Measurements from ENCODE around the gene DDIT4.

Gene DDIT4

DNA sequence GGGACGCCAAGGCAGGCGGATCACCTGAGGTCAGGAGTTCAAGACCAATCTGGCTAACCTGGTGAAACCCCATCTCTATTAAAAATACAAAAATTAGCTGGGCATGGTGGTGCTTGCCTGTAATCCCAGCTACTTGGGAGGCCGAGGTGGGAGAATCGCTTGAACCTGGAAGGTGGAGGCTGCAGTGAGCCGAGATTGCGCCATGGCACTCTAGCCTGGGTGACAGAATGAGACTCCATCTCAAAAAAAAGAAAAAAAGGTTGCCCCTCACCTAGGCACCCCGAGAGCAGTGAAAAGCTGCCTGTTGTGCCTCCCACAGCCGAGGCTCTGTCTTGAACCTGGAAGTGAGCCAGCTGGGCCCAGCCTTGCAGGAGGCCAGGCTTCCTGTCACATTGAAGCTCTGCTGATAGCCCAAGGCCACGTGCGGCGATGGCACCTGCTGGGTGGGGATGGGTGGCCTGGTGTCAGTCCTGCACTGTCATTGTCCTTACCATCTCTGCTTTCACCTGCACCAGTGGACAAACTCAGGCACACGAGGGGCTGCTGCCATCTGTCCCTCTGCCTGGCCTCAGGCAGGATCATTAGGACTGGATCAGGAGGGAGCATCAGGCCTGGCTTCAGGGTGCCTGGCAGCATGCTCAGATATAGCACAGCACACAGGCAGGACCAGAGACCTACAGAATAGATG lies 43.2 kb downstream of the DDIT4 start:
- no peak for DNase-seq (ENCODE audit: low spot score)

- DNase-seq (ENCODE audit: low spot score): no peak
Observed at GRCh38 chr10:72318418-72319262, 44.9 kb downstream of the DDIT4 start.

- DNase-seq (ENCODE audit: low spot score): peak; percentile 79
Observed at GRCh38 chr10:72319416-72320254, 45.9 kb downstream of the DDIT4 start.

GRCh38 chr10:72320676-72321247 lies 47.0 kb downstream of the DDIT4 start:
- DNase-seq (ENCODE audit: low spot score): no peak

DNA sequence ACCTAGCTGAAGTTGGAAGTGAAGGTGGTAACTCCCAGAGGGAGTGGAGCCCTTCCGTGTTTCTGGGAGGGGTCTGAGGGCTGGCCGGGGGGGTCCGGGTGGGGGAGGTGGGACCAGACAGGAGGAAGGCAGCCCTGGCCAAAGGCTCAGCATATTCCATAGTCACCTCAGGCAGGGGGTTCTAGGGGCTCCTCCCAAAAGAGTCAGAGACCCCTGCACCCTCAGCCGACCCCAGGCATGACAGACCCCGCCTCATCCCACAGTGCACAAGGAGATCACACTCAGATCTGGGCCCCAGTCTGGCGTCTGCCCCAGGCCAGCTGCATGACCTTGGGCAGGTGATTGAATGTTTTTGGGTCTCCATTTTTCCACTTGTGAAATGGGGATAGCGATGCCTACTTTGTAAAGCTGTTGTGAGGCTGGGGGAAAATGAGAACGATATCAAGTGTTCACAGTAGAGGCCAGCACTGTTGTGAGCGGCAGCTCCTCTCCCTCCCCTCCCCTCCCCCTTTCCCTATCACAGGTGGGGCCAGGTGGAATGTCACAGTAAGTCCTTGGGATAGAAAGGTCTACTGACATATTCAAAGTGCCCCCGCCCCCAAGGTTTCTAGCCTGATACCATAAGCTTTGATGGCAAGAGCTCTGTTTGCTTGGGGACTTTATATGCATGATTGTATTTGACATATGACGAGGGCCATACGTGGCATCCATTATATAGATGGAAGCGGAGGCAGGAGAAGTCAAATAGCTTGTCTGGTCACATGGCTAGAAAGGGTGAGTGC lies 47.7 kb downstream of the DDIT4 start:
- DNase-seq (ENCODE audit: low spot score): no peak

- DNase-seq (ENCODE audit: low spot score): no peak
Observed at GRCh38 chr10:72322030-72322279, 48.2 kb downstream of the DDIT4 start.

- DNase-seq (ENCODE audit: low spot score): no peak
Observed at GRCh38 chr10:72322280-72323058, 48.7 kb downstream of the DDIT4 start.

- DNase-seq (ENCODE audit: low spot score): no peak
Observed at GRCh38 chr10:72323108-72323749, 49.5 kb downstream of the DDIT4 start.

GRCh38 chr10:72323771-72324191 lies 50.1 kb downstream of the DDIT4 start:
- no peak for DNase-seq (ENCODE audit: low spot score)
